Glutamatergic neuron (in vitro differentiated cells): ENCODE results near the gene CFAP43. TPM values are rescaled to one million over a fixed set of nuclear protein-coding genes. Genes with fewer than 3 reads are reported as not detected.
A peak's percentile ranks its signal among the peaks of the same experiment; 100 is the strongest.

Experiments used
- DNase-seq: peaks from one replicate; pipeline ENCODE4 v3.0.0; 2022
- H3K27ac Mint-ChIP-seq: one replicate; pipeline ENCODE4 v1.8.0; 2020; ENCODE audit warnings: mild to moderate bottlenecking, mixed read lengths, inconsistent platforms; ENCODE audit not compliant: unreplicated experiment
- H3K27me3 Mint-ChIP-seq: one replicate; pipeline ENCODE4 v1.8.0; 2020; ENCODE audit warnings: mild to moderate bottlenecking, moderate library complexity, mixed read lengths, inconsistent platforms; ENCODE audit not compliant: unreplicated experiment
- H3K36me3 Mint-ChIP-seq: one replicate; pipeline ENCODE4 v1.8.0; 2020; ENCODE audit warnings: mild to moderate bottlenecking, mixed read lengths, inconsistent platforms; ENCODE audit not compliant: unreplicated experiment
- H3K4me1 Mint-ChIP-seq: one replicate; pipeline ENCODE4 v1.8.0; 2020; ENCODE audit warnings: mild to moderate bottlenecking, low read depth, mixed read lengths, inconsistent platforms; ENCODE audit not compliant: unreplicated experiment
- H3K4me3 Mint-ChIP-seq: one replicate; pipeline ENCODE4 v1.8.0; 2020; ENCODE audit warnings: mild to moderate bottlenecking, mixed read lengths, inconsistent platforms; ENCODE audit not compliant: unreplicated experiment
- H3K9me3 Mint-ChIP-seq: one replicate; pipeline ENCODE4 v1.8.0; 2020; ENCODE audit warnings: mild to moderate bottlenecking, moderate library complexity, mixed read lengths, inconsistent platforms; ENCODE audit not compliant: unreplicated experiment
- CTCF ChIP-seq: fragments of 200-600 bp; sonication (generic); IDR thresholded peaks from one replicate; pipeline ENCODE4 v1.5.0; 2021; ENCODE audit not compliant: partially characterized antibody, unreplicated experiment
- total RNA-seq: library from RNA; stranded (reverse); fragmentation: NEBNext Ultra II Directional; extraction: Animal tissue kit (Norgen Biotek cat#: 25700); gene quantifications from one replicate; pipeline ENCODE4 v1.2.1, GENCODE V29; 2021; ENCODE audit not compliant: unreplicated experiment

The CFAP43 gene
- total RNA-seq, 1 donor from 2014 or later, result 0.44 TPM

GRCh38 chr10:104276192-104276591 is 44.0 kb upstream of the CFAP43 start:
- H3K9me3 Mint-ChIP-seq, result no peaks in the 10 kb centered on the region
- H3K4me1 Mint-ChIP-seq, result no peaks in the 10 kb centered on the region
- TF ChIP-seq CTCF, result no peak
- no peak overlapping the region for H3K27ac Mint-ChIP-seq
- H3K4me3 Mint-ChIP-seq, result no peak overlapping the region
- H3K36me3 Mint-ChIP-seq, result no peaks in the 10 kb centered on the region
- no peaks in the 10 kb centered on the region for H3K27me3 Mint-ChIP-seq
- no peak for DNase-seq

GRCh38 chr10:104274762-104275721 is 42.9 kb upstream of the CFAP43 start:
- Mint-ChIP-seq H3K4me1 (no peaks in the 10 kb centered on the region), H3K9me3 (no peaks in the 10 kb centered on the region), H3K27me3 (no peaks in the 10 kb centered on the region), H3K27ac (no peak overlapping the region), H3K4me3 (peak overlapping the region; percentile 71), H3K36me3 (no peaks in the 10 kb centered on the region)
- peak; percentile 61 for DNase-seq
- TF ChIP-seq CTCF, result peak; percentile 77

- H3K27ac Mint-ChIP-seq, result no peak overlapping the region
- no peaks in the 10 kb centered on the region for H3K27me3 Mint-ChIP-seq
- no peak for TF ChIP-seq CTCF
- no peak for DNase-seq
- H3K9me3 Mint-ChIP-seq, result no peaks in the 10 kb centered on the region
- H3K4me3 Mint-ChIP-seq, result peak overlapping the region; percentile 71
- H3K36me3 Mint-ChIP-seq, result no peaks in the 10 kb centered on the region
- H3K4me1 Mint-ChIP-seq, result no peaks in the 10 kb centered on the region
These were observed 41.9 kb upstream of the CFAP43 start for GRCh38 chr10:104273899-104274575.

GRCh38 chr10:104273286-104273685 is 41.1 kb upstream of the CFAP43 start:
- Mint-ChIP-seq H3K4me3 (no peak overlapping the region), H3K36me3 (no peaks in the 10 kb centered on the region), H3K9me3 (no peaks in the 10 kb centered on the region), H3K4me1 (no peaks in the 10 kb centered on the region), H3K27ac (no peak overlapping the region), H3K27me3 (no peaks in the 10 kb centered on the region)
- TF ChIP-seq CTCF, result no peak
- DNase-seq, result no peak
